ENCODE results near the gene KLK11.

DNA sequence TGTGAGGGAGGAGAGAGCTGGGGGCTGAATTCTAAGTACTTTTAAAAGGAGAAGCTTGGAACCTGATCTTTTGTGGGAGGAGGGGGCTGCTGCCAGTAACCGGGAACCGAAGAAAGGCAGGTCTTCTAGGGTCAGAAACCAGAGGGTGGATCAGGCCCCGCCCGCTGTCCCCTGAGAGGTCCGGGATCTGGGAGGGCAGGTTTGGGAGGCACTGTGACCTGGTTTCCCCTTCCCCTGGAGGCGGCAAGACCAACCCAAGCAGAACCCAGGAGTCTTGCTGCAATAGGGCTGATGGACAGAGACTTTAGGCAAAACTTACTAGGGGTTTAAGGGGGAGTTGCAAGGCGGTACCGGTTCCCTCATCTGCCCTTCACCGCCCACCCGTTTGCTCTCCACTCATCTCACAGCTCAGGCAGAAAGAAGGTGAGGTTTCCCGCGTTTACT is 24.3 kb downstream of the KLK11 start:
- TF ChIP-seq, protein P1, sequence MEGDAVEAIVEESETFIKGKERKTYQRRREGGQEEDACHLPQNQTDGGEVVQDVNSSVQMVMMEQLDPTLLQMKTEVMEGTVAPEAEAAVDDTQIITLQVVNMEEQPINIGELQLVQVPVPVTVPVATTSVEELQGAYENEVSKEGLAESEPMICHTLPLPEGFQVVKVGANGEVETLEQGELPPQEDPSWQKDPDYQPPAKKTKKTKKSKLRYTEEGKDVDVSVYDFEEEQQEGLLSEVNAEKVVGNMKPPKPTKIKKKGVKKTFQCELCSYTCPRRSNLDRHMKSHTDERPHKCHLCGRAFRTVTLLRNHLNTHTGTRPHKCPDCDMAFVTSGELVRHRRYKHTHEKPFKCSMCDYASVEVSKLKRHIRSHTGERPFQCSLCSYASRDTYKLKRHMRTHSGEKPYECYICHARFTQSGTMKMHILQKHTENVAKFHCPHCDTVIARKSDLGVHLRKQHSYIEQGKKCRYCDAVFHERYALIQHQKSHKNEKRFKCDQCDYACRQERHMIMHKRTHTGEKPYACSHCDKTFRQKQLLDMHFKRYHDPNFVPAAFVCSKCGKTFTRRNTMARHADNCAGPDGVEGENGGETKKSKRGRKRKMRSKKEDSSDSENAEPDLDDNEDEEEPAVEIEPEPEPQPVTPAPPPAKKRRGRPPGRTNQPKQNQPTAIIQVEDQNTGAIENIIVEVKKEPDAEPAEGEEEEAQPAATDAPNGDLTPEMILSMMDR (conservative IDR thresholded peaks at IDR 0.05; ENCODE audit: low read length), result no peak
- TF ChIP-seq EZH2phosphoT487 (IDR thresholded peaks at IDR 0.05; ENCODE audit: borderline replicate concordance), result no peak

All from Loucy (cell line).